ENCODE results near the gene LRRN2.

DNA sequence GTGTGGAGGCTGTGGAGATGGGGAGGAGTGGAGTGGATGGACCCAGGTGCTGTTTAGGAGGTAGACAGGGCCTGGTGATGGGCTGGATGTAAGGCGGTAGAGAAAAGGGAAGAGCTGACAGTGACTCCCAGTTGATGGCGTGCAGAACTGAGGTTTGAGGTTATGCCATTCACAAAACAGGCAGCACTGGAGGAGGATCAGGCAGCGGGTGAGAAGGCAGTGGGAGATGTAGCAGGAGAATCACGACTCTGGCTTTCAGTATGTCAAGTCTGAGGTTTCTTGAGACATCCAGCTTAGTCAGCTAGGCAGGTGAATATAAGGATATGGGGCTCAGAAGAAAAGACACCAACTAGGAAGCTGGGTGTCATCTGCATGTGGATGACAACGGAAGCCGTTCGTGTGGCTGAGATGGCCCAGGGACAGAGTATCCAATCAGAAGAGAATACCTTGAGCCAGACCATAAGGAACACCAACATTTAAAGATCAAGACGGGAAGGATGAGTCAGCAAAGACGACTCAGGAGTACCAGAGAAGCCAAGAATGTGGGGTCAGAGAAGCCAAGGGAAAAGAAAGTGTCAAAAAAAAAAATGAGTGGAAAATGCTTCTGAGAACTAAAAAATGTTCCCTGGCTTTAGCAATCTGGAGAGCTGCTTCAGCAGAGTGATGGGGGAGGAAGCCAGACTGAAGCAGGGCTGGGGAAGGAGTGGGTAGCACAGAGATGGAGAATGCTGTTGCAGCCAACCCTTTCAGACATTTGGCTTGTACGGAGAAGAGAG is 15.2 kb downstream of the LRRN2 start:
- TF ChIP-seq, protein P1, sequence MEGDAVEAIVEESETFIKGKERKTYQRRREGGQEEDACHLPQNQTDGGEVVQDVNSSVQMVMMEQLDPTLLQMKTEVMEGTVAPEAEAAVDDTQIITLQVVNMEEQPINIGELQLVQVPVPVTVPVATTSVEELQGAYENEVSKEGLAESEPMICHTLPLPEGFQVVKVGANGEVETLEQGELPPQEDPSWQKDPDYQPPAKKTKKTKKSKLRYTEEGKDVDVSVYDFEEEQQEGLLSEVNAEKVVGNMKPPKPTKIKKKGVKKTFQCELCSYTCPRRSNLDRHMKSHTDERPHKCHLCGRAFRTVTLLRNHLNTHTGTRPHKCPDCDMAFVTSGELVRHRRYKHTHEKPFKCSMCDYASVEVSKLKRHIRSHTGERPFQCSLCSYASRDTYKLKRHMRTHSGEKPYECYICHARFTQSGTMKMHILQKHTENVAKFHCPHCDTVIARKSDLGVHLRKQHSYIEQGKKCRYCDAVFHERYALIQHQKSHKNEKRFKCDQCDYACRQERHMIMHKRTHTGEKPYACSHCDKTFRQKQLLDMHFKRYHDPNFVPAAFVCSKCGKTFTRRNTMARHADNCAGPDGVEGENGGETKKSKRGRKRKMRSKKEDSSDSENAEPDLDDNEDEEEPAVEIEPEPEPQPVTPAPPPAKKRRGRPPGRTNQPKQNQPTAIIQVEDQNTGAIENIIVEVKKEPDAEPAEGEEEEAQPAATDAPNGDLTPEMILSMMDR (IDR thresholded peaks at IDR 0.05; ENCODE audit: poor library complexity): no peak
- no peak for TF ChIP-seq EZH2 (IDR thresholded peaks at IDR 0.05; ENCODE audit: borderline replicate concordance)
